ENCODE data around the gene ST6GALNAC3. TPM values are rescaled to one million over a fixed set of nuclear protein-coding genes. Genes with fewer than 3 reads are reported as not detected.

Gene ST6GALNAC3
- polyA plus RNA-seq, 5 donors = 21.0 to 41.8 (median 33.9) TPM

DNA sequence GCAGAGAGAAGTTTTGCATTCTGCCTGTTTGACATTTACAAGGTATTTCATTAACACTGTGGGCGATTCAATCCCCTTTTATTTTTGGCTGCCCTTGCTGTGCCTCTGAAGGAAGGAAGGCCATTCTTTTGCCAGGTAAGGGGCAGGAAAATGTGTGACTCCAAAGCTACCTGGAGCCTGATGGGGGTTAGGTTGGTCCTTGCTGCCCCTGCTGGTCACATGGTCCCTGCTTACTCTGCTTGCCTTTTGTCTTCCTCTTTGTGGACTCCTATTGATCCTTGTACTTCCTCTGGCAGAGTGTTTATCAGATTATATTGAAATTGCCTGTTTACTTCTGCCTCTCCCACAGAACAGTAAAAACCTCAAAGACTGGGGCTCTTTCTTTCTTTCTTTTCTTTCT is 65.7 kb downstream of the ST6GALNAC3 start:
- no peak for DNase-seq

GRCh38 chr1:76141929-76142328 is 67.4 kb downstream of the ST6GALNAC3 start:
- no peak for DNase-seq

DNA sequence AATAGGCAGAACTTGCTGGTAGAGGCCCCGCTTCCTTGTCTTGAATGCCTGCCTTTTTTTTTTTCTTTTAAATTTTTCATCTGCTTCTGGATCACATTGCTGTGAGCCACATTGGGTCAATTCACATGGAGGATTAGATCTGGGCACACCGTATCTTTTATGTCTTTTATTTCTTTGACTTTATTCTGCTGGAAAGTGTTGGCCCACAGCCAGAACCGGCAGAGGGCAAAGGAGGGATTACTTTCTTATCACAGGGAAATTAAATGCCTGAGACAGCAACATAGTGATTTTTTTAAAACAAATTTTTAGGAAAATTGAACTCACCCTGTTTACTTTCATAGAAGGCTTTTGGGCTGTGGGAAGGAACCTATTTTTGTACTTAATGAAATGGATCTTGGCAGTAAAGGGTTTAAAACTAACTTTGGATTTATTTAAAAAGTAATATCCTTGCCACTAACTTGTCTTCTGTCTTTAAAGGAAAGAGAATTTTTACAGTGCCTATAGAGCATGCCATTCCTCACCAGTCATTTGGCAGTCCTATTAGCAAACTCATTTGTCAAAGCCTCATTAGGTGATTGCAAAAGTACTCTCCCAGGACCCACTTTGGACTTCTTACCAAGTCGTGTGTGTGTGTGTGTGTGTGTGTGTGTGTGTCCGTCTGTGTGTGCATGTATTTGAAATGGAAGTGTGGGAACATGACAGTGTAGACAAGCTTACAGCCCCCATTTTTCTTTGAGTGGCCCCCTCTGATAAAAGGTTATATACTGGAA is 68.4 kb downstream of the ST6GALNAC3 start:
- DNase-seq = no peak

DNA sequence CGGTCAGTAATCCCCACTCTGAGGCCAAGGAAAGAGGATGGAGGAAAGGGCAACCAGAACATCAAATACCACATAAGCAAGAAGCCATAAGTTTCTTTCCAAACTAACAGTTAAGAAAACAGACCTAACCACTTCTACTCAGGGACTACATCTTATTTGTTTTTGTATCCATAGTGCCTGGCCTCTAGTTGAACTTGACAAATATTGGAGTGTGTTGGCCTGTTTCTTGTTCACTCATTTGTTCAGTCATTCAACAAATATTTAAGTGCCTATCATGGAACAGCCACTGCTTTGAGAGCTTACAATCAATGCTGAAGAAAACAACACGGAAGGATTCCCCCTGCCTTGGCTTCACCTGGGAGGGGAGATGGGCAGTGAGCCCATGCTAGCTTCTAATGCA is 69.7 kb downstream of the ST6GALNAC3 start:
- DNase-seq = no peak

DNA sequence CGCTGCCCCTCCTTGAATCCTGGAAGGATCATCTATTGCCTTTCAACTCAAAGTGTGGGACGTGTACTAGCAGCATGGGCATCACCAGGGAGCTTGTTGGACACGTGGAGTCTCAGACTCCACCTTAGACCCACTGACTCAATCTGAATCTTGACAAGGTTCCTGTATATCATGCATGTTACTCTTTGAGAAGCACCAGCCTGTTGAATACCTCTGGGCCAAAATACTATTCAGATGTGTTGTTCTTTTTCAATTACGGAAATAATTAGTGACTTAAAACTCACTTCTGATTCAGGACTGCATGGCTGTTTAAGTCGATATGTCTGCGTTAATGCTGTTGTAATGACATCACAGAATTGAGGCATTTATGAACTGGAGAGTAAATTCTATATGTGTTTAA is 70.8 kb downstream of the ST6GALNAC3 start:
- DNase-seq = no peak

GRCh38 chr1:76146184-76146583 is 71.6 kb downstream of the ST6GALNAC3 start:
- no peak for DNase-seq

GRCh38 chr1:76147917-76148316 is 73.4 kb downstream of the ST6GALNAC3 start:
- no peak for DNase-seq

DNA sequence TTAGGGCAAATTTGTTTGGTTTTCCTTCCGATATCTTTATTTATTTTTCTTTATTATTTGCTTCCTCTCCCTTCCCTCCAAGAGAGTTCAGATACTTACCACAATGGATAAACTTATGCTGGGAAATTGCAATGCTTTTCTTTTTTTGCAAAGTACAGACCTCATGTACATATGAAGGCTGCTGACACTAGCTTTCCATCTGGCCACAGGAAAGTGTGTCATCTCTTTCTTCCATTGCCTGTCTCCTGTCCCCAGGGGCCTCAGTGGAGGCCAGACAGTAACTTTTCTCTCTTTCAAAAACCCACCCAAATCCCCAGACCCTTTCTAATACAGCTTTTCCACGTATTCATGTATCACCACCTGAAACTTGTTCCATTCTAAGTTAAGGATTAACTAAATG is 73.9 kb downstream of the ST6GALNAC3 start:
- DNase-seq = no peak

- DNase-seq = no peak
Observed at GRCh38 chr1:76153841-76154205, 79.3 kb downstream of the ST6GALNAC3 start.

DNA sequence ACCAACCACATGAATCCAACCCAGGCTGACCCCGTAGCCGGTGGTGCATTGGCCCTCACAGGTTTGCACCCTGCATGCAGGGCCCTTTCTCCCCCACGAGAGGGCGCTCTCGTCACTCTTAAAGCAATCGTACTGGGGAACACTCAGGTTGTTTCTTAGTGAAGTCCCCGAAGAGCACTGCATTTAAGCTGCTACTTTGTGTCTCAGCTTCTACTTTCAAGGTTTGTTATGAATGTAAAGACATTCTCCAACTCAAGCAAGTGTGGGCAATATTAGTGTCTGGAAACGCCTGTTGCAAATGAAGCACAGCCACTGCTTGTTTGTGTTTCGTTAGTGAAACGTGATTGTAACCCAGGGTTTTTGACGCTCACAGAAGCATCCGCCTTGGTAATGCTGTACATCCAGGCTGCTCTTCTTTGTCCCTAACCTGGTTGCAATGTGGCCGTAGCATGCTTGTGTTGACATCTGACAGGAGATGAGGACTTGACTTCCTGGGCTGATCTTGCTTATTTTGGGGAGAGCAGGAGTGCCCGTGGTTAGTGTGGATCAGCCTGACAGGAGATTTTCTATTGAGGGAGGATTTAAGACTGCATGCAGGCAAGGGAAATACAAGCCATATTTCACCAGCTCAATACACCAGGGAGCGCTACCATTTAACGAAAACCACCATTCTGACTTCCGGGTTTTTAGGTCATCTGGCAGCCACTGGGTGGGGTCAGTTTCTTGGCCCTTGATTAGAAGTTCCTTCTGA is 79.8 kb downstream of the ST6GALNAC3 start:
- peak; percentile 65 to 69 for DNase-seq

DNA sequence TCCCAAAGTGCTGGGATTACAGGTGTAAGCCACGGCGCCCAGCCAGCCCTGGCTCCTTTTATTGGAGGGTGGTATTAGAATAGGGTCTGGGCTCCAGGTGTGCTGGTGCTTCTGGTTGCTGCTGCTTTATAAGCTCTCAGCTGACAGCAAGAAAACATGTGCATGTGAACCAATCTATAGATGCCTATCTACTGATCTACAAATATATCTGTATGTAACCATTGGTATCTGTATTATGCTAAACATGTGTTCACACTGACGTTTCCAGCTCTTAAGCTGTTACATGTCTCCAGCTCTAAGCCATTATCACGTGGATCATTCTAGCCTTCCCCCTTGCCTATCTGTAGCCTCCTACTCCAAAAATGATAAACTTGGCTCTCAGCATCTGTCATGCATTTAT is 82.4 kb downstream of the ST6GALNAC3 start:
- no peak for DNase-seq

DNA sequence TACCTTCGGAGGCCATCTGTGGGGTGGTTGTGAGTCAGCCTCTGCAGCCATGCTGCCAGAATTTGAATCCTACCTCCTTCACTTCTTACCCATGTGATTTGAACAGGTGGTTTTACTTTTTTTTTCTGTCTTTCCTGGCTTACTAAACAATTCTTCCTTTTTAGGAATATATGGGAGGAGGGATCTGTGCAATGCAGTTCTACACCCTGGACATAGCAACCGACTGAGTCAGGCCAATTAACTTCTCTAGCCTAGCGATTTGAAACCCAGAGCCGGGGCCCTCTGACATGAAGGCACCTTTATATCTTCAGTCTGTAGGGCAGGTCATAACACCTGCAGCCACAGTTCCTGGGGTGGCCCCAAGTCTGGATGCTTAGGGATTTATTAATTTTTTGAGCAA is 83.6 kb downstream of the ST6GALNAC3 start:
- no peak for DNase-seq

DNA sequence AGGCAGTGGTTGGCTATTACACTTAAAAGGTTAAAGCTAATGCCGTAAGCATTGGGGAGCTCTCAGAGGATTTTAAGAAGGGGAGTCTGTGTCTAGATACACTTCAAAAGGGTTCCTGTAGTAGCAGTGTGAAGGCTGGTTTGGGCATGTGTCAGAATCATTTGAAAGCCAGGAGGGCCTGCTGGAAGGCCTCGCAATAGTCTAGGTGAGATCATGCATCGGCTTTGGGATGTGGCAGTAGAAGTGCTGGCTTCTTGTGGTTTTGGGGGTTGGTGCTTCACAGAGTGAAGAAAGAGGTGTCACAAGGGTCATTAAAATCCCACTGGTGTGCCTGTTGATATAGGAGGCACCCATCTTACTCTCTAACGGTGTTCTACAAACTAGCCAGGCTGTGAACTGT is 85.7 kb downstream of the ST6GALNAC3 start:
- DNase-seq = no peak

DNA sequence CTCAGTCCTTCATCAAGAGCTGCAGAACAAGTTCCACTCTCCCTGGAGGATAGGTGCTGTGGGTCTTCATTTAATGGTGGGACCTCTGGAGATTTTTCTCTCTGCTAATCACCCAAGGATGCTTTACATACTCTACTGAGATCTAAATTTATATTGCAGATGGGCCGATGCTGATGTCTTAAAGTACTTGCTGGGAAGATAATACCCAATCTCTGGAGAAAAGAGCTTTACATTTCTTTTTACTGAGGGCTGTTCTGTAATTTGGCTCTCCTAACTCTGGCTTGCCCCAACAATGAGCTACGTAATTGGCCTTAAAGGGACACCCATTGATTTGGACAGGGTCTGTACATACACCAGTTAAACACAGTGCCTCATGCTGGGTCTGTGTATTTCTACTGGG is 86.9 kb downstream of the ST6GALNAC3 start:
- DNase-seq = no peak

DNA sequence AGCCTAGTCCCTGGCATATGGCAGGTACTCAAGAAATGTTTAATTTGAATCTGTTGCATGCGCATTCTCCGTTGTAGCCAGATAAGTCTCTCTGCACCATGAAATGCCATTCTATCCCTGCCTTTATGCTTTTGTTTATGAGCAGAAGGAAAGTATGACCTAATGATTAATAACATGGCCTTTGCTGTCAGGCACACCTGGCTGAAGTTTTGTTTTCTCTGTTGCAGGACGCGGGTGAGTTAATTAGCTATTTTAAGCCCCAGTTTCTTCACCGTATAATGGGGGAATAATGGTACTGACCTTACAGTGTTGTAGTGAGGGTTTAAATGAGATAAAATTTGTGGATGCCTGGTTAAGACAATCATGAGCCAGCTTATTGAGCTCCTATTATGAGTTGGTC is 87.7 kb downstream of the ST6GALNAC3 start:
- no peak for DNase-seq

GRCh38 chr1:76164165-76164564 is 89.6 kb downstream of the ST6GALNAC3 start:
- DNase-seq = no peak

GRCh38 chr1:76170084-76170483 is 95.5 kb downstream of the ST6GALNAC3 start:
- DNase-seq = no peak

- no peak for DNase-seq
Observed at GRCh38 chr1:76170513-76170912, 96.0 kb downstream of the ST6GALNAC3 start.

- DNase-seq = no peak
Observed at GRCh38 chr1:76176000-76176399, 101.5 kb downstream of the ST6GALNAC3 start.

- DNase-seq = no peak
Observed at GRCh38 chr1:76177615-76178014, 103.1 kb downstream of the ST6GALNAC3 start.

- DNase-seq = no peak
Observed at GRCh38 chr1:76179219-76179698, 104.7 kb downstream of the ST6GALNAC3 start.

- no peak for DNase-seq
Observed at GRCh38 chr1:76185207-76185606, 110.7 kb downstream of the ST6GALNAC3 start.

DNA sequence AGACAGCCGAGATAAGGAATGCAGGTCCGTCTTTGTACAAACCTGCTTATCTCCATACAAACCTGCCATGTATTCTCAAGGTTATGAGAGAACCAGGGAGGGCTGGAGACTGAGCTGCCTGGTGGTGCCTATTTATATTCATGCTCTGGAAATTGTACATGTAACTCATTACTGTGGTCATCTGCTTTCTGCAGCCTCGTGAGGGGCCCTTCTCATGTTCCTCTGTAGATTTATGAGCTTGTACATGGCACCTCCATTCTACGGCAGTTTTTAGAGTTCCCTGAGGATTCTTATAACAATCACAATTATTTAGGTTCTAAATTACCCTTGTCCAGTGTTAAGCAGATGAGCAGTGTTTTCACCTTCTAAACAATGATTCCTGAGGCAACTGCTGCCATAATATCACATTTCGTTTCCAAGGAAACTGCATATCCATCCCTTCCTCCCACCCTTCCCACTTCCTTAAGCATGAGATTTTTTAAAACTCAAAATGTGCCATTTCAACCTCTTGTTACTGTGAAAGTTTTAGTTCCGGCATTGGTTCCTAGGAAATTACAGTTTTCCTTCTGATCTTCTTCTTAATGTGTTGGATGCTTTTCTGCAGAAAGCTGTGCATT is 112.1 kb downstream of the ST6GALNAC3 start:
- no peak for DNase-seq
